GM21360 (cell line): ENCODE results near the gene NEGR1.
"Not testable (repeated sequence)": the region's sequence is repeated elsewhere in the genome, so short reads cannot be mapped to it uniquely, and the experiment has no call there.

Experiments used
- ATAC-seq: cut with Tn5 transposase; IDR thresholded peaks from one replicate; pipeline ENCODE4 v1.9.1; 2021; ENCODE audit warnings: mild to moderate bottlenecking, moderate library complexity; ENCODE audit not compliant: unreplicated experiment

The NEGR1 gene

GRCh38 chr1:72282271-72283021 lies at the start of gene NEGR1:
Gene NEGR1 (minus strand): TSS chr1:72282539.
- peak; percentile 86 for ATAC-seq

GRCh38 chr1:72326494-72326893 lies 44.2 kb upstream of the NEGR1 start:
- no peak for ATAC-seq

GRCh38 chr1:72324451-72324850 lies 42.1 kb upstream of the NEGR1 start:
- ATAC-seq, result no peak

DNA sequence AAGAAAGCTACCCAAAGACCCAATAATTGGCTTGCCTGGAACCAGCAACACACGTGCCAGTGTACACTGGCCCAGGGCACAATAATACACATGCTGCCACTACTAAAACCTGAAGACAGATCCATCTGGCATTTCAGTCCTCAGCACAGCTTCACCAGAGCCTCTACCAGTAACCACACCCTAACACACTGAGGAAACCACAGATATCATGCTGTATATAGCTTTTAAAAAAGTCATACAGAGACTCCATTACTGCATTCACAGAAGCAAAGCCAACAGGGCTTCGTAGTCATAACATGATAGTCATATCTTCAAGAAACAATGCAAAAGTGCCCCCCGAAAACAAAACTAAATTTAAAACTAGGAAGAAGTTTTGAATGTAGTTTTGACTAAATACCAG lies 40.6 kb upstream of the NEGR1 start:
- ATAC-seq, result no peak

GRCh38 chr1:72296501-72296900 lies 14.2 kb upstream of the NEGR1 start:
- ATAC-seq, result no peak

- no peak for ATAC-seq
Measured at GRCh38 chr1:72288886-72289285, 6.5 kb upstream of the NEGR1 start.

DNA sequence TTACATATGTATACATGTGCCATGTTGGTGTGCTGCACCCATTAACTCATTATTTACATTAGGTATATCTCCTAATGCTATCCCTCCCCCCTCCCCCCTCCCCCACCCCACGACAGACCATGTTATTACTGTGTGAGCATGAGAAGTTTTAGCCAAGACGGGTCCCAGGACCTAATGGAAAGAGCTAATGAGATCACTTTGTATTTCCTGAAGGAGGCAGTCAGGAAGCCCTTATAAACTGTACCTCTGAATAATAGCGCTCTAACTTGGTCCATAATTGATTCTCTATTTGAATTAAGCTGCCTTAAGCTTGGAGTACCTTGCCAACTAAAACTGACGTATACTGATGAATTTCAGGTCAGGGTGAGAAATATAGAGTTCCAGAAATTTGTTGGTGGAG lies 4.1 kb upstream of the NEGR1 start:
- no peak for ATAC-seq

DNA sequence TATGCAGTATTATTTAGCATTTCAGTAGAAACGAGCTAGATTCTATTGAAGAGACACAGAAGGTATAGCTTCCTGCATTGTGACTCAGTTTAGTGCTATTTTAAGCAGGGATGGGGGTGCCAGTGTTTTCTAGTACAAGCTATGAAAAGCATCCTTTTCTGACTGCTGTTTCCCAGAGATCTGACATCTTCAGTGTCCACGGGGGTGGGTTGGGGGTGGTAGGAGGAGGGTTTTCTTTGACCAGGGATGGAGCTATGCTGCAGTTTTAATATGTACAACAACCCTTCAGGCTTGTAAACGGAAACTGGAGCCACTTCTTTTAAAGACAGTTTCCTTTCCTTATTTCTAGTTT lies 2.7 kb upstream of the NEGR1 start:
- no peak for ATAC-seq

DNA sequence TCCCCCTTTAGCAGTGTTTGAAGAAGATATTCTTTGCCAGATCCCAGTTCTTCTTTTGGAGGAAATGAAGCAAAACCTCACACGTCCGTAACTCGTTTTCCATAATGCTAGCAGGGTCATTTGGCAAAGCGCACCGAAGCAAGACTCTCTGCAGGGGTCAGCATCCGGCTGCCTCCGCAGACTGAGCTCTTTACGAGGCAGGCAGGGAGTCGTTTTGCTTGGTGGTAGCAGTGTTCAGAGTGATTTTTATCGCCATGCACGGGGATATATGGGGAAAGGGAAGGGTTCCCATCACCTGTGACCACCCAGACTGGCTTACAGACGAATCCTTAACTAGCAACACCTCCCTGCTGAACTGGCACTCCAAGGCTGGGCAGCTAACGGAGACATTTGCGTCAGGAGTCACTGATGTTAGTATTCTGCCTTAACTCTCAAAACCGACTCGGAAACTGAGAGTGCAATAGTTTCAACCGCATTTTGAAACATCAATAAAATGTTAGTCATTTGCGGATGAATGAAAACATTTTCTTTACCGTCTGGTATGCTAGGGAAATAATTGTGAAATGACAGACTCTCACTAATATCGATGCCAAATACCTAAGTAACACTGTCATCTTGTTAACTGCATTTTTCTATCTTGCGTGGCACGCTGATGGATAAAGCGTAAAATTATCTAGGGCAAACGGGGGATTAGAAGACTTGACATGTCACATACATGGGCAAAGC lies 2.2 kb upstream of the NEGR1 start:
- ATAC-seq, result peak; percentile 71

- ATAC-seq, result no peak
Measured at GRCh38 chr1:72284084-72284347, 1.7 kb upstream of the NEGR1 start.

GRCh38 chr1:72283307-72284083 lies 1.2 kb upstream of the NEGR1 start:
- no peak for ATAC-seq

- no peak for ATAC-seq
Measured at GRCh38 chr1:72283022-72283306, 625 bp upstream of the NEGR1 start.

- no peak for ATAC-seq
Measured at GRCh38 chr1:72281637-72282270, 585 bp downstream of the NEGR1 start.

DNA sequence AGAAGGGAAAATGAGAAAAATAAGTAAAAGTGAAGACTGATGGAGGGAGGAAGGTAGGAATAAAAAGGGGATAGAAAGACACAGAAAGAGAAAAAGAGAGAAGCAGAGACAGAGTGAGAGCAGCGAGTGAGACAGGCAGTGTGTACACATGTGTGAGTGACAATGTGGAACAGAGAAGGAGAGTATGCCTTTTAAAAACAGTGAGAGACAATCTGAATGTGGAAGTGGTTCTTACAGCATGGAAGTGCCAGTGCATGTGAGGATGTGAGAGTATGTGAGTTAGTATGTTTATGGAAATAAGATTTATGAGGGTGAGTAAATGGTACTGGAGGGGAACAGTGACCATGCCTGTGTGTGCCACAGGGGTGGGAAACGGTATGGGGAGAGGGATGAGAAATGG lies 1.2 kb downstream of the NEGR1 start:
- no peak for ATAC-seq

GRCh38 chr1:72280711-72281110 lies 1.6 kb downstream of the NEGR1 start:
- no peak for ATAC-seq

DNA sequence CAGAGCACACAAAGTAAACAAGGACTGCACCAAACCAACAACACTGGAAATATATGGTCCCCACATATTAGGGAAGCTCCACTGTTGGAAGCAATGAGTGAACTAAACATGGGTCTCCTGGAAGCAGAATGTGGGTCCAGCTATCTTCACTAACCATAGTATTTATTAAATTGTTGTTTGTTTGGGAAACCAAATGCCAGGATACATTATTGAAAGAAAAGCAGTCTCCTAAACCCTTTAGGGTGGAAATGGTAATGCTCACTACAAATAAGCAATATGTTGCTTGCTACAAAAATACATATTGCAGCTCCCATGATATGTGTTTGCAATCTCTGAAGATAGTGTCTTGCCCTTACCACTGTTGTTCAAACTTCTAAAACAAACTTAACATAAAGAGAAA lies 2.2 kb downstream of the NEGR1 start:
- no peak for ATAC-seq

GRCh38 chr1:72278461-72278860 lies 3.9 kb downstream of the NEGR1 start:
- ATAC-seq, result no peak

- no peak for ATAC-seq
Measured at GRCh38 chr1:72271555-72272085, 10.7 kb downstream of the NEGR1 start.

DNA sequence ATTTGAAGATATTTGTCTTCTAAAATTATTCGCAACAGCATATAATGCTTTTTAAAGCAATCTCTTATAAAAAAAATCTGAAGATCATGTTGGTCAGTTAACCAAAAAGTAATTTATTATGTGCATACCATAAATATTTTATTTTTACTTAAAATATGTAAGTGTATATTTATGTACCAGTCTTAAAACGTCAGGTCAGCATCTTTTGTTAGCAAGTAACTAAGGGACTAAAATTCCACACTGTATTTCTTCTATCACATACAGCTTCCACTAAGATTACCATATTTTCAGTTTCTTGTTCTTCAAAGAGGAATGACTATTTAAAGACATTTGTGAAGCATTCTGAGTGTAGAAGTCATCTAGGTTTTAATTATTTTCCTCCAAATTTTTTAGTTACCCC lies 19.6 kb downstream of the NEGR1 start:
- ATAC-seq, result no peak

- ATAC-seq, result no peak
Measured at GRCh38 chr1:72253132-72253531, 29.2 kb downstream of the NEGR1 start.

DNA sequence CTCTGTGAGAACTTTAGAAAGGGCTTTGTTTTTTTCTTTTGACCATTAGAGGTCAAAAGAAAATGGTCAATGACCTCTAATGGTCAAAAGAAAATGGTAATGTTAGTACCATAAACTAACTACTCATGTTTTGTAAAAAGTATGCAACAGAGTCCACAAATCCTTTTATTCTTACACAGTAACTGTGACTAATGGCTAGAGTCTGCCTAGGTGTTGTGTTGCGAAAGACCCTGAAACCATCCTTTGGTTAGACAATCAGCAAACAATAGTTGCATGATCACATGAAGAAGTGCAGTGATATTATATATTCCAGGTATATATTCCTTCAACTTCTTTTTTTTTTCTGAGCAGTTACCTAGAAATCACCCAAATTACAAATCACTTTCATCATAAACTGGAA lies 40.9 kb downstream of the NEGR1 start:
- ATAC-seq, result no peak

- not testable (repeated sequence) for ATAC-seq
Measured at GRCh38 chr1:72235931-72236330, 46.4 kb downstream of the NEGR1 start.
